Measurements from ENCODE around the gene CCM2.
"Not testable (repeated sequence)": the region's sequence is repeated elsewhere in the genome, so short reads cannot be mapped to it uniquely, and the experiment has no call there.

CCM2 gene

GRCh38 chr7:45026013-45026412 is 26.0 kb downstream of the CCM2 start:
- H3K4me1 ChIP-seq (ENCODE audit: control insufficient read depth in 2 of 2, insufficient read depth in 2 of 2, low read length in 2 of 2), result peaks cover 3 to 6% of the 10 kb centered on the region in 2 donors
- no peak overlapping the region for H3K4me3 ChIP-seq (ENCODE audit: low read length in 2 of 2)
- no peak overlapping the region for H3K27ac ChIP-seq (ENCODE audit: low read depth in 2 of 2, low read length in 2 of 2)
- H3K9me3 ChIP-seq (ENCODE audit: control insufficient read depth in 2 of 2, low read length in 2 of 2), result no peaks in the 10 kb centered on the region
- peaks cover 2 to 3% of the 10 kb centered on the region in 2 donors for H3K36me3 ChIP-seq (ENCODE audit: control insufficient read depth in 2 of 2, insufficient read depth in 2 of 2, low read length in 2 of 2)
- H3K9ac ChIP-seq (ENCODE audit: low read depth in 1 of 2, low read length in 2 of 2), result no peak overlapping the region
- no peaks in the 10 kb centered on the region for H3K27me3 ChIP-seq (ENCODE audit: control insufficient read depth in 2 of 2, insufficient read depth in 2 of 2, low read length in 2 of 2)

GRCh38 chr7:45026984-45027773 is 27.2 kb downstream of the CCM2 start:
- Histone ChIP-seq H3K9ac (ENCODE audit: low read depth in 1 of 2, low read length in 2 of 2) (peak overlapping the region; percentile 28 to 60), H3K4me3 (ENCODE audit: low read length in 2 of 2) (peak overlapping the region; percentile 46 to 82), H3K36me3 (ENCODE audit: control insufficient read depth in 2 of 2, insufficient read depth in 2 of 2, low read length in 2 of 2) (peaks cover 2 to 3% of the 10 kb centered on the region in 2 donors), H3K9me3 (ENCODE audit: control insufficient read depth in 2 of 2, low read length in 2 of 2) (no peaks in the 10 kb centered on the region), H3K27ac (ENCODE audit: low read depth in 2 of 2, low read length in 2 of 2) (peak overlapping the region; percentile 72 to 85), H3K27me3 (ENCODE audit: control insufficient read depth in 2 of 2, insufficient read depth in 2 of 2, low read length in 2 of 2) (no peaks in the 10 kb centered on the region), H3K4me1 (ENCODE audit: control insufficient read depth in 2 of 2, insufficient read depth in 2 of 2, low read length in 2 of 2) (peaks cover 3 to 6% of the 10 kb centered on the region in 2 donors)

GRCh38 chr7:45027774-45028114 is 27.7 kb downstream of the CCM2 start:
- Histone ChIP-seq H3K4me3 (ENCODE audit: low read length in 2 of 2) (peak overlapping the region; percentile 28 to 82), H3K9ac (ENCODE audit: low read depth in 1 of 2, low read length in 2 of 2) (peak overlapping the region; percentile 28 to 60)

GRCh38 chr7:45028138-45028919 is 28.3 kb downstream of the CCM2 start:
- Histone ChIP-seq H3K36me3 (ENCODE audit: control insufficient read depth in 2 of 2, insufficient read depth in 2 of 2, low read length in 2 of 2) (peaks cover 2 to 3% of the 10 kb centered on the region in 2 donors), H3K9me3 (ENCODE audit: control insufficient read depth in 2 of 2, low read length in 2 of 2) (no peaks in the 10 kb centered on the region), H3K4me3 (ENCODE audit: low read length in 2 of 2) (peak overlapping the region; percentile 28 to 82), H3K27me3 (ENCODE audit: control insufficient read depth in 2 of 2, insufficient read depth in 2 of 2, low read length in 2 of 2) (no peaks in the 10 kb centered on the region), H3K27ac (ENCODE audit: low read depth in 2 of 2, low read length in 2 of 2) (peak overlapping the region in 1 of 2 donors; percentile 85), H3K4me1 (ENCODE audit: control insufficient read depth in 2 of 2, insufficient read depth in 2 of 2, low read length in 2 of 2) (peaks cover 3 to 9% of the 10 kb centered on the region in 2 donors), H3K9ac (ENCODE audit: low read depth in 1 of 2, low read length in 2 of 2) (peak overlapping the region; percentile 28 to 44)

More at GRCh38 chr7:45027774-45028114, 27.7 kb downstream of the CCM2 start:
- H3K27me3 ChIP-seq (ENCODE audit: control insufficient read depth in 2 of 2, insufficient read depth in 2 of 2, low read length in 2 of 2), result no peaks in the 10 kb centered on the region
- peaks cover 2 to 3% of the 10 kb centered on the region in 2 donors for H3K36me3 ChIP-seq (ENCODE audit: control insufficient read depth in 2 of 2, insufficient read depth in 2 of 2, low read length in 2 of 2)
- peaks cover 3 to 6% of the 10 kb centered on the region in 2 donors for H3K4me1 ChIP-seq (ENCODE audit: control insufficient read depth in 2 of 2, insufficient read depth in 2 of 2, low read length in 2 of 2)
- H3K27ac ChIP-seq (ENCODE audit: low read depth in 2 of 2, low read length in 2 of 2), result peak overlapping the region; percentile 0 to 85
- no peaks in the 10 kb centered on the region for H3K9me3 ChIP-seq (ENCODE audit: control insufficient read depth in 2 of 2, low read length in 2 of 2)

GRCh38 chr7:45028920-45029344 is 28.9 kb downstream of the CCM2 start:
- Histone ChIP-seq H3K9ac (ENCODE audit: low read depth in 1 of 2, low read length in 2 of 2) (peak overlapping the region in 1 of 2 donors; percentile 44), H3K27me3 (ENCODE audit: control insufficient read depth in 2 of 2, insufficient read depth in 2 of 2, low read length in 2 of 2) (no peaks in the 10 kb centered on the region), H3K9me3 (ENCODE audit: control insufficient read depth in 2 of 2, low read length in 2 of 2) (no peaks in the 10 kb centered on the region), H3K27ac (ENCODE audit: low read depth in 2 of 2, low read length in 2 of 2) (no peak overlapping the region), H3K4me3 (ENCODE audit: low read length in 2 of 2) (peak overlapping the region; percentile 28 to 82), H3K36me3 (ENCODE audit: control insufficient read depth in 2 of 2, insufficient read depth in 2 of 2, low read length in 2 of 2) (peaks cover 2 to 3% of the 10 kb centered on the region in 2 donors), H3K4me1 (ENCODE audit: control insufficient read depth in 2 of 2, insufficient read depth in 2 of 2, low read length in 2 of 2) (peaks cover 3 to 12% of the 10 kb centered on the region in 2 donors)

- Histone ChIP-seq H3K9me3 (ENCODE audit: control insufficient read depth in 2 of 2, low read length in 2 of 2) (no peaks in the 10 kb centered on the region), H3K36me3 (ENCODE audit: control insufficient read depth in 2 of 2, insufficient read depth in 2 of 2, low read length in 2 of 2) (peaks cover 2 to 3% of the 10 kb centered on the region in 2 donors), H3K9ac (ENCODE audit: low read depth in 1 of 2, low read length in 2 of 2) (no peak overlapping the region), H3K27me3 (ENCODE audit: control insufficient read depth in 2 of 2, insufficient read depth in 2 of 2, low read length in 2 of 2) (no peaks in the 10 kb centered on the region), H3K4me3 (ENCODE audit: low read length in 2 of 2) (no peak overlapping the region), H3K4me1 (ENCODE audit: control insufficient read depth in 2 of 2, insufficient read depth in 2 of 2, low read length in 2 of 2) (peaks cover 13 to 14% of the 10 kb centered on the region in 2 donors), H3K27ac (ENCODE audit: low read depth in 2 of 2, low read length in 2 of 2) (no peak overlapping the region)
Measured at GRCh38 chr7:45031829-45032228, 31.8 kb downstream of the CCM2 start.

GRCh38 chr7:45032421-45032820 is 32.4 kb downstream of the CCM2 start:
- Histone ChIP-seq H3K9ac (ENCODE audit: low read depth in 1 of 2, low read length in 2 of 2) (no peak overlapping the region), H3K36me3 (ENCODE audit: control insufficient read depth in 2 of 2, insufficient read depth in 2 of 2, low read length in 2 of 2) (peaks cover 2 to 3% of the 10 kb centered on the region in 2 donors), H3K4me1 (ENCODE audit: control insufficient read depth in 2 of 2, insufficient read depth in 2 of 2, low read length in 2 of 2) (peaks cover 14% of the 10 kb centered on the region in 2 donors), H3K9me3 (ENCODE audit: control insufficient read depth in 2 of 2, low read length in 2 of 2) (no peaks in the 10 kb centered on the region), H3K4me3 (ENCODE audit: low read length in 2 of 2) (no peak overlapping the region), H3K27me3 (ENCODE audit: control insufficient read depth in 2 of 2, insufficient read depth in 2 of 2, low read length in 2 of 2) (no peaks in the 10 kb centered on the region), H3K27ac (ENCODE audit: low read depth in 2 of 2, low read length in 2 of 2) (no peak overlapping the region)

DNA sequence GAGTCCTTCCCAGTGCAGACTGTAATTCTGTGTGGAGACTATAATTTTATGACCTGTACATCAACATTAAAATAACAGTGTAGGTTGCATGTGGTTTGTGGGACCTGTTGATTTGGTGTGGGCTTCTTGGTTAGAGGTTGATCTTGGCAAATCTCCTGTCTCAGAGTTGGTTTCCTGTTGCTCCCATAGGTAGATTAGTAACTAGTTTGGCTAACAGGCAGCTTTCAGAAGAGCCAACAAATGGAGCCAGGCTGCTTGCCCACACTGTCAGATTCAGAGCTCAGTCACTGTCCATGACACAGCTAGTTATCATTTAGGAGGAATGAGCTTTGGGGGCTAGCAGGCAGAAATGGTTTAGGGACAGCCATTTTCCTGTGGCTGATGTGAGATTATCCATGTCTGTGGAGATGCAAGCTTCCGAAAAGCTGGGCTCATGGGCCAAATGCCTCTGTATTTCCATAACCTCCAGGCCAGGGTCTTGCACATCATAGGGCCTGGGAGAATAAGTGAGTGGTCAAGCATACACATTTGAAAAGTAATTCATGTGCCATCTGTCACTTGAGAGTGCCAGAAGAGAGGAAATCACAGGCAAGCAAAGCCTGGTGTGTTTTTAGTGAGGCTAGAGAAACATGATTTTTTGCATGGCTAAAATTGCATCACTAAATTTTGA is 33.4 kb downstream of the CCM2 start:
- Histone ChIP-seq H3K36me3 (ENCODE audit: control insufficient read depth in 2 of 2, insufficient read depth in 2 of 2, low read length in 2 of 2) (peaks cover 2 to 4% of the 10 kb centered on the region in 2 donors), H3K27me3 (ENCODE audit: control insufficient read depth in 2 of 2, insufficient read depth in 2 of 2, low read length in 2 of 2) (no peaks in the 10 kb centered on the region), H3K9ac (ENCODE audit: low read depth in 1 of 2, low read length in 2 of 2) (no peak overlapping the region), H3K27ac (ENCODE audit: low read depth in 2 of 2, low read length in 2 of 2) (no peak overlapping the region), H3K4me3 (ENCODE audit: low read length in 2 of 2) (no peak overlapping the region), H3K4me1 (ENCODE audit: control insufficient read depth in 2 of 2, insufficient read depth in 2 of 2, low read length in 2 of 2) (peaks cover 14% of the 10 kb centered on the region in 2 donors), H3K9me3 (ENCODE audit: control insufficient read depth in 2 of 2, low read length in 2 of 2) (no peaks in the 10 kb centered on the region)

DNA sequence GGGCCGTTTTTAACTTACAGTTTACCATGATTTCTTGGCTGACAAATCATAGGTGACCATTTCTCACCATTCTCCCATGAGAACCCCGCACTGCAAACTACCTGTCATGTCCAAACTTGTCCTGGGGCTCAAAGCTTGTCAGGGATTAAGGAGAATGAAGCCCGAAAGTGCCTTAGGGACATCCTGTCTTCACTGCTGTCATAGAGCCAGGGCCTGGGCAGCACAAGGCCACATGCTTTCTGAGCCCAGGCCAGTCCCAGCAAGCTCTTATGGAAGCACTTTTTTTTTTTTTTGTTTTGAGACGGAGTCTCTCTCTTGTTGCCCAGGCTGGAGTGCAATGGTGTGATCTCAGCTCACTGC is 33.9 kb downstream of the CCM2 start:
- H3K27me3 ChIP-seq (ENCODE audit: control insufficient read depth in 2 of 2, insufficient read depth in 2 of 2, low read length in 2 of 2), result no peaks in the 10 kb centered on the region
- peaks cover 5 to 7% of the 10 kb centered on the region in 2 donors for H3K36me3 ChIP-seq (ENCODE audit: control insufficient read depth in 2 of 2, insufficient read depth in 2 of 2, low read length in 2 of 2)
- H3K27ac ChIP-seq (ENCODE audit: low read depth in 2 of 2, low read length in 2 of 2), result no peak overlapping the region
- no peak overlapping the region for H3K4me3 ChIP-seq (ENCODE audit: low read length in 2 of 2)
- H3K4me1 ChIP-seq (ENCODE audit: control insufficient read depth in 2 of 2, insufficient read depth in 2 of 2, low read length in 2 of 2), result peaks cover 14% of the 10 kb centered on the region in 2 donors
- no peaks in the 10 kb centered on the region for H3K9me3 ChIP-seq (ENCODE audit: control insufficient read depth in 2 of 2, low read length in 2 of 2)
- H3K9ac ChIP-seq (ENCODE audit: low read depth in 1 of 2, low read length in 2 of 2), result no peak overlapping the region

DNA sequence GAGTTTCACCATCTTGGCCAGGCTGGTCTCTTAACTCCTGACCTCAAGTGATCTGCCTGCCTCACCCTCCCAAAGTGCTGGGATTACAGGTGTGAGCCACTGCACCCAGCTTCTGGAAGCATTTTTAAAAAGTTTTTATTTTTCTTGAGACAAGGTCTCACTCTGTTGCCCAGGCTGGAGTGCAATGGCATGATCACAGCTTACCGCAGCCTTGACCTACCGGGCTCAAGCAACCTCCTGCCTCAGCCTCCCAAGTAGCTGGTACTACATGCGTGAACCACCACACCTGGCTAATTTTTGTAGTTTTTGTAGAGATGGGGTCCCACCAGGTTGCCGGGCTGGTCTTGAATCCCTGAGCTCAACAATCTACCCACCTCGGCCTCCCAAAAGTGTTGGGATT is 34.7 kb downstream of the CCM2 start:
- H3K4me3 ChIP-seq (ENCODE audit: low read length in 2 of 2); H3K27me3 ChIP-seq (ENCODE audit: control insufficient read depth in 2 of 2, insufficient read depth in 2 of 2, low read length in 2 of 2); H3K9ac ChIP-seq (ENCODE audit: low read depth in 1 of 2, low read length in 2 of 2); H3K27ac ChIP-seq (ENCODE audit: low read depth in 2 of 2, low read length in 2 of 2); H3K9me3 ChIP-seq (ENCODE audit: control insufficient read depth in 2 of 2, low read length in 2 of 2): not testable (repeated sequence)
- Histone ChIP-seq H3K36me3 (ENCODE audit: control insufficient read depth in 2 of 2, insufficient read depth in 2 of 2, low read length in 2 of 2) (peaks cover 9 to 11% of the 10 kb centered on the region in 2 donors), H3K4me1 (ENCODE audit: control insufficient read depth in 2 of 2, insufficient read depth in 2 of 2, low read length in 2 of 2) (peaks cover 14% of the 10 kb centered on the region in 2 donors)
